CD4-positive, alpha-beta T cell treated with Interferon alpha-2 for 1 hour (primary cell): Measurements from ENCODE around the gene RBM27.
"Not testable (repeated sequence)": the region's sequence is repeated elsewhere in the genome, so short reads cannot be mapped to it uniquely, and the experiment has no call there.

Experiments
- DNase-seq, 2 donors: peaks; one replicate each; pipeline ENCODE4 v3.0.0-alpha.2; 2020 to 2022

The RBM27 gene

GRCh38 chr5:146203011-146203871 lies at the start of gene RBM27:
Gene RBM27 (plus strand): TSS chr5:146203605. CDS start chr5:146203766, 161 bp downstream.
- DNase-seq, result peak; percentile 96 to 99

- DNase-seq, result no peak
Measured at GRCh38 chr5:146158255-146158654, 45.1 kb upstream of the RBM27 start.

GRCh38 chr5:146164382-146164781 lies 39.0 kb upstream of the RBM27 start:
- no peak for DNase-seq

- DNase-seq, result no peak
Measured at GRCh38 chr5:146165460-146165859, 37.9 kb upstream of the RBM27 start.

GRCh38 chr5:146165903-146166302 lies 37.5 kb upstream of the RBM27 start:
- DNase-seq, result no peak

- no peak for DNase-seq
Measured at GRCh38 chr5:146169076-146169475, 34.3 kb upstream of the RBM27 start.

GRCh38 chr5:146173049-146173448 lies 30.4 kb upstream of the RBM27 start:
- not testable (repeated sequence) for DNase-seq

GRCh38 chr5:146173597-146173996 lies 29.8 kb upstream of the RBM27 start:
- no peak for DNase-seq

GRCh38 chr5:146176805-146177204 lies 26.6 kb upstream of the RBM27 start:
- DNase-seq, result no peak

- DNase-seq, result no peak
Measured at GRCh38 chr5:146179696-146180095, 23.7 kb upstream of the RBM27 start.

- DNase-seq, result not testable (repeated sequence)
Measured at GRCh38 chr5:146183403-146183802, 20.0 kb upstream of the RBM27 start.

- no peak for DNase-seq
Measured at GRCh38 chr5:146185161-146185560, 18.2 kb upstream of the RBM27 start.

GRCh38 chr5:146188358-146188757 lies 15.0 kb upstream of the RBM27 start:
- DNase-seq, result no peak

- DNase-seq, result no peak
Measured at GRCh38 chr5:146192571-146193043, 10.8 kb upstream of the RBM27 start.

GRCh38 chr5:146193285-146193684 lies 10.1 kb upstream of the RBM27 start:
- DNase-seq, result no peak

GRCh38 chr5:146194997-146195396 lies 8.4 kb upstream of the RBM27 start:
- not testable (repeated sequence) for DNase-seq

- DNase-seq, result no peak
Measured at GRCh38 chr5:146196459-146197048, 6.9 kb upstream of the RBM27 start.

GRCh38 chr5:146199176-146199815 lies 4.1 kb upstream of the RBM27 start:
- DNase-seq, result no peak

GRCh38 chr5:146201795-146202194 lies 1.6 kb upstream of the RBM27 start:
- DNase-seq, result not testable (repeated sequence)

- DNase-seq, result no peak
Measured at GRCh38 chr5:146203872-146204192, 427 bp downstream of the RBM27 start.

GRCh38 chr5:146205499-146206202 lies 2.2 kb downstream of the RBM27 start:
- DNase-seq, result peak in 1 of 2 donors; percentile 16

- DNase-seq, result no peak
Measured at GRCh38 chr5:146206257-146206656, 2.9 kb downstream of the RBM27 start.

- DNase-seq, result no peak
Measured at GRCh38 chr5:146208916-146209522, 5.6 kb downstream of the RBM27 start.
